Bronchial epithelial cell (primary cell): ENCODE results near the gene NHLH1. TPM values are rescaled to one million over a fixed set of nuclear protein-coding genes. Genes with fewer than 3 reads are reported as not detected.
A peak's percentile ranks its signal among the peaks of the same experiment; 100 is the strongest.

Experiments
- DNase-seq: peaks from one replicate; pipeline ENCODE4 v3.0.0-alpha.2; 2010; ENCODE audit warnings: low read depth
- FAIRE-seq: peaks from 2 replicates; lab custom pipeline; 2011; peaks lifted over from hg19 to GRCh38; lab: Jason Lieb, UNC
- H3K27me3 ChIP-seq: 2 replicates; pipeline ENCODE4 v1.5.1; 2011; ENCODE audit warnings: low read length; ENCODE audit not compliant: control insufficient read depth, insufficient read depth
- H3K36me3 ChIP-seq: 2 replicates; pipeline ENCODE4 v1.5.1; 2011; ENCODE audit warnings: low read length; ENCODE audit not compliant: control insufficient read depth, insufficient read depth
- H3K4me3 ChIP-seq: 2 replicates; pipeline ENCODE4 v1.5.1; 2011; ENCODE audit warnings: mild to moderate bottlenecking, low read depth, low read length, control low read depth
- CTCF ChIP-seq: IDR thresholded peaks from 2 replicates; pipeline ENCODE4 v1.5.1; 2011; ENCODE audit warnings: mild to moderate bottlenecking, moderate library complexity, low read length, control low read depth, inconsistent platforms; ENCODE audit not compliant: insufficient read depth, severe bottlenecking
- total RNA-seq: library from RNA; depleted of rRNA; stranded (reverse); fragments of >200 nt; gene quantifications from 2 replicates; pipeline ENCODE4 v1.2.1, GENCODE V29; 2014

Gene NHLH1
- total RNA-seq, 1 donor from 2014 or later, result not detected

DNA sequence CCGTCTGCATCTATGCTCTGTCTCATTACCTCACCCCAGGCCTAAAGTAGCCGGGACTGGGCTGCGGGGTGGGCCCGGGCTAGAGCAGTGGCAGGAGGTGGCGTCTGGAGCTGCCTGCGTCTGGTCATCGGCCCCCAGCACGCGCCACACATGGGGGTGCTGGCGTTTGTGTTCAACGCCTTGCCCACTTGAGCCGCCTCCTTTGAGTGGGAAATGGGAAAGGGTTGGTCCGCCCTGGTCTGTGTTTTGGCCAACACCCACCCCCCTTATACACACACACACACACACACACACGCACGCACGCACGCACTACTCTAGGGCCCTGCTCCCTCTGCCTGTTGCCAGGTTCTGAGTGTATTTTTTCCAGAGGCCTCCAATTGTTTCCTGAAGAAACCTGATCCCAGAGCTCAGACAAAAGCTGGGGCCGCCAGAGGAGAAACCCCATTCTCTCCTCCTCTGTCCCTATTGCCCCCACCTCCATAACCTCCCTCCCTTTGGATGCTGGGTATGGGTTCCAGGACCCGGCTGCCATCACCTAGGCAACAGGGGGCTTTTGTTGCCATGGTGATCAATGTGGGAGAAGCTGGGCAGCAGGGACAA, 43.6 kb downstream of the NHLH1 start:
- DNase-seq, result no peak
- Histone ChIP-seq H3K4me3 (no peak overlapping the region), H3K36me3 (no peaks in the 10 kb centered on the region), H3K27me3 (no peaks in the 10 kb centered on the region)
- TF ChIP-seq CTCF, result no peak
- no peak for FAIRE-seq

DNA sequence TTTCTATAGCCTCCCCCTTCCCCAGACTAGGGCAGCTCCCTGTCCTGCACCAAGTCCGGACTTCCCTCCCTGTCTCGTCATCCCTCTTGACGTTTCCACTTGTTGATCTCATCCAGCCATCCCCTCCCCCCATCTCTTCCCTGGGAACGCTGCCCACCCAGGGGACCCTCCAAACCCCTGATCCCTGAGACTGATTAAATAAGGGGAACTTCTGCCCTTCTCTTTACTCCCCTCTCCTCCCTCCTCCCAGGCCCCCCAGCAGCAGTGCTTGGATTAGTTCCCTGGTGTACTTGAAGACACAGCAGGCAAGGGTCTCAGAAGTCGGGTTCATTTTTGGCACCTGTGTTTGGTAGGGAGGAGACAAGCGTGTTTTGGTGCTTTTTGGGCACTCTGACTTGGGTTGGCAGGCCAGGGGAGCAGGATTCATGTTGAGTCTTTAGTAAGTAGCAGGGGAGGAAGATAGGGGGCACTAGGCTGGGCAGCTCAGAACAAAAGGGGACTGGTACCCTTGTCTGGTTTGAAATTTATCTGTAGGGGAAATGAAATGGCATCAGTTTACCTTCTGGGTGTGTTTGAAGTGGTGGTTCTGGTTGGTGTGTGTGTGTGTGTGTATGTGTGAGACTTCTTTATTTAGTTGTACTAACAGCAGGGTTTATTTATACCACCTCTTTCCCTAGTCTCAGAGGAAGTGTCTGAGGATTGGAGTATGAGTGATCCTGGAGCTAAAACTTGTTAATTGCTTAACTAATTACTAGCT, 44.6 kb downstream of the NHLH1 start:
- FAIRE-seq (no peak), DNase-seq (no peak)
- peaks cover 3% of the 10 kb centered on the region for H3K36me3 ChIP-seq
- no peak overlapping the region for H3K4me3 ChIP-seq
- no peaks in the 10 kb centered on the region for H3K27me3 ChIP-seq
- TF ChIP-seq CTCF, result no peak

- Histone ChIP-seq H3K27me3 (no peaks in the 10 kb centered on the region), H3K36me3 (peaks cover 3% of the 10 kb centered on the region), H3K4me3 (no peak overlapping the region)
- DNase-seq, result no peak
- FAIRE-seq, result no peak
- TF ChIP-seq CTCF, result no peak
Measured at GRCh38 chr1:160412028-160412362, 45.1 kb downstream of the NHLH1 start.

GRCh38 chr1:160413716-160414115, 46.8 kb downstream of the NHLH1 start:
- Histone ChIP-seq H3K36me3 (peaks cover 3% of the 10 kb centered on the region), H3K4me3 (no peak overlapping the region), H3K27me3 (no peaks in the 10 kb centered on the region)
- DNase-seq, result no peak
- FAIRE-seq, result peak; percentile 36
- no peak for TF ChIP-seq CTCF

GRCh38 chr1:160414881-160415280, 48.0 kb downstream of the NHLH1 start:
- H3K27me3 ChIP-seq, result no peaks in the 10 kb centered on the region
- DNase-seq (peak; percentile 94), FAIRE-seq (no peak)
- no peak overlapping the region for H3K4me3 ChIP-seq
- H3K36me3 ChIP-seq, result peaks cover 6% of the 10 kb centered on the region
- TF ChIP-seq CTCF, result no peak
